MM.1S (cell line): ENCODE measurements around the gene SPRED2.
"Not testable (repeated sequence)": the region's sequence is repeated elsewhere in the genome, so short reads cannot be mapped to it uniquely, and the experiment has no call there.

Experiments used
- DNase-seq: peaks from one replicate; pipeline ENCODE4 v3.0.0-alpha.2; 2015
- H2AFZ ChIP-seq: fragments of 300-600 bp; sonication (generic); 2 replicates; pipeline ENCODE4 v1.6.0; 2016; ENCODE audit warnings: antibody characterized with exemption, low read length
- H3F3A ChIP-seq: fragments of 300-600 bp; sonication (generic); 2 replicates; pipeline ENCODE4 v1.6.1; 2016; ENCODE audit warnings: mild to moderate bottlenecking, antibody characterized with exemption, low read length, moderate library complexity, mixed read lengths; ENCODE audit not compliant: insufficient read depth
- H3K27ac ChIP-seq: fragments of 300-600 bp; sonication (generic); 2 replicates; pipeline ENCODE4 v1.5.1; 2016; ENCODE audit warnings: mild to moderate bottlenecking, low read length
- H3K27me3 ChIP-seq: fragments of 300-600 bp; sonication (generic); replicated peaks from 2 replicates; pipeline ENCODE4 v1.6.0; 2016; ENCODE audit warnings: low read length; ENCODE audit not compliant: insufficient read depth
- H3K36me3 ChIP-seq: fragments of 300-600 bp; sonication (generic); replicated peaks from 2 replicates; pipeline ENCODE4 v1.6.1; 2016; ENCODE audit warnings: mild to moderate bottlenecking, low read length, mixed read lengths; ENCODE audit not compliant: insufficient read depth
- H3K4me1 ChIP-seq: fragments of 300-600 bp; sonication (generic); 2 replicates; pipeline ENCODE4 v1.6.1; 2016; ENCODE audit warnings: low read length, mixed read lengths
- H3K4me2 ChIP-seq: fragments of 300-600 bp; sonication (generic); 2 replicates; pipeline ENCODE4 v1.6.0; 2016; ENCODE audit warnings: low read depth, low read length
- H3K4me3 ChIP-seq: fragments of 300-600 bp; sonication (generic); 2 replicates; pipeline ENCODE4 v1.5.1; 2016; ENCODE audit warnings: low read length, mixed read lengths
- H3K79me2 ChIP-seq: fragments of 300-600 bp; sonication (generic); 2 replicates; pipeline ENCODE4 v1.6.1; 2016; ENCODE audit warnings: mixed run types, low read length, mixed read lengths
- H3K9ac ChIP-seq: fragments of 300-600 bp; sonication (generic); 2 replicates; pipeline ENCODE4 v1.6.1; 2016; ENCODE audit warnings: low read length, mixed read lengths
- H3K9me2 ChIP-seq: fragments of 300-600 bp; sonication (generic); replicated peaks from 2 replicates; pipeline ENCODE4 v1.6.1; 2016; ENCODE audit warnings: mild to moderate bottlenecking, low read length, mixed read lengths; ENCODE audit not compliant: insufficient read depth
- H3K9me3 ChIP-seq: fragments of 300-600 bp; sonication (generic); replicated peaks from 2 replicates; pipeline ENCODE4 v1.6.1; 2016; ENCODE audit warnings: mild to moderate bottlenecking, low read length, mixed read lengths; ENCODE audit not compliant: insufficient read depth
- H4K20me1 ChIP-seq: fragments of 300-600 bp; sonication (generic); 2 replicates; pipeline ENCODE4 v1.6.1; 2016; ENCODE audit warnings: mild to moderate bottlenecking, low read length, moderate library complexity, mixed read lengths; ENCODE audit not compliant: insufficient read depth
- CTCF ChIP-seq: fragments of 300-600 bp; sonication (generic); IDR thresholded peaks from 2 replicates; pipeline ENCODE4 v1.5.1; 2016; ENCODE audit warnings: antibody characterized with exemption, low read length, mixed read lengths
- EZH2 ChIP-seq: fragments of 300-600 bp; sonication (generic); optimal IDR thresholded peaks from 2 replicates; pipeline ENCODE3; 2017; ENCODE audit warnings: low read depth, mild to moderate bottlenecking, antibody characterized with exemption, low read length, mixed read lengths
- EZH2phosphoT487 ChIP-seq: fragments of 300-600 bp; sonication (generic); IDR thresholded peaks from 2 replicates; pipeline ENCODE4 v1.6.1; 2018; ENCODE audit warnings: antibody characterized with exemption, low read length

The SPRED2 gene

DNA sequence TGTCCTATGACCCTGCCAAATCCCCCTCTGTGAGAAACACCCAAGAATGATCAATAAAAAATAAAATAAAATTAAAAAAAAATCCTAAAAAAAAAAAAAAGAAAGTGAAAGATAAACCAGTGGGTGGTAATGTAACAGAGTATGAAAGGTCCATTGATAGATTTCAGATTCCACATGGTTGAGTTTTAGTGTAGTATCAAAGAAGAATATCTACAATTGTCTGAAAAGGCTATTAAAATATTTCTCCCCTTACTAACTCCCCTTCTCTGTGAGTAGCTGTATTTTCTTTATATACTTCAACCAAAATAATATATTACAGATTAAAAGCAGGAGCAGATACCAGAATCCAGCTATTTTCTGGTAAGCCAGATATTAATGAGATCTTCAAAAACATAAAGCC is 92.8 kb downstream of the SPRED2 start:
- Histone ChIP-seq H4K20me1 (no peaks in the 10 kb centered on the region), H3K4me2 (no peak overlapping the region), H3K27ac (no peak overlapping the region), H3F3A (no peaks in the 10 kb centered on the region; the same call in 1 of the 2 replicates), H3K4me3 (no peak overlapping the region), H3K9me2 (no peaks in the 10 kb centered on the region), H3K79me2 (peaks cover 22% of the 10 kb centered on the region; the same call in 1 of the 2 replicates), H3K27me3 (no peaks in the 10 kb centered on the region), H3K9me3 (no peaks in the 10 kb centered on the region), H3K36me3 (no peaks in the 10 kb centered on the region), H2AFZ (no peak overlapping the region), H3K9ac (no peak overlapping the region), H3K4me1 (no peaks in the 10 kb centered on the region)
- TF ChIP-seq CTCF (no peak), EZH2 (no peak)
- DNase-seq: no peak

GRCh38 chr2:65338830-65339495 is 93.4 kb downstream of the SPRED2 start:
- not testable (repeated sequence) for H3K27me3 ChIP-seq, DNase-seq

DNA sequence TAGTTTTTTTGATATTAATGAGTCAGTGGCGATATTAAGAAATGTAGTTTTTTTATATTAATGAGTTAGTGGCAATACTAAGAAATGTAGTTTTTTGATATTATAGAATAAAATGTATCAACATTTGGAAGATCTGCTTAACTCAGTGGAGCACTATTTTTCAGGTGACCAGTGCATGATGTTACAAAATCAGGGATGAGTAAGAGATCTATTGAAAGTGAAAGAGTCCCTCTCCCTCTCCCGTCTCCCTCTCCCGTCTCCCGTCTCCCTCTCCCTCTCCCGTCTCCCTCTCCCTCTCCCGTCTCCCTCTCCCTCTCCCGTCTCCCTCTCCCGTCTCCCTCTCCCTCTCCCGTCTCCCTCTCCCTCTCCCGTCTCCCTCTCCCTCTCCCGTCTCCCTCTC is 94.5 kb downstream of the SPRED2 start:
- not testable (repeated sequence) for DNase-seq, H3K9me3 ChIP-seq, H3K27ac ChIP-seq, H3K79me2 ChIP-seq, H2AFZ ChIP-seq, H4K20me1 ChIP-seq, H3K4me3 ChIP-seq, H3F3A ChIP-seq, H3K4me1 ChIP-seq, H3K9ac ChIP-seq, H3K9me2 ChIP-seq, H3K36me3 ChIP-seq, H3K4me2 ChIP-seq, H3K27me3 ChIP-seq

More at GRCh38 chr2:65338830-65339495, 93.4 kb downstream of the SPRED2 start:
- not testable (repeated sequence) for H3K9me2 ChIP-seq, H3K36me3 ChIP-seq, H3K4me1 ChIP-seq, H2AFZ ChIP-seq, H3F3A ChIP-seq, H3K9ac ChIP-seq, H3K4me2 ChIP-seq, H3K4me3 ChIP-seq, H3K27ac ChIP-seq, H4K20me1 ChIP-seq, H3K9me3 ChIP-seq
- H3K79me2 ChIP-seq: peaks cover 15% of the 10 kb centered on the region; the same call in 1 of the 2 replicates

DNA sequence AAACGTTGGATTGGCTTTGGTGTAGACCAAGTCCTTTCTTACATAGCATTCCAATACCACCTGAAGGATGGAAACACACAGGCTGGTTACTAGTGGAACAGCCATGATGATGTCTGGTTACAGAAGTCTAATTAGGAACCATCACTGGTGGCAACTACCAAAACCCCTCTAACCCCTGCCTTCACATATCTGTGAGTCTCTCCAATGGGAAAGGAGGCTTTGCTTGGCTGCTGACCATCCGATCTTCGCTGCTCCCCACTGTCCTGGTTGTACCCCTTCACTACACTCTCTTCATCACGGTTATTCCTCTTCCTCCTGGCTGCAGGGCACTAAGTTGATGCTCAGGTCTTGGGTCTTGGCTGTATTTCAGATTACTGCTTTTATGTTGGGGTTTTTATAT is 97.7 kb downstream of the SPRED2 start:
- TF ChIP-seq EZH2phosphoT487 (no peak), EZH2 (no peak), CTCF (no peak)
- Histone ChIP-seq H3K4me1 (no peaks in the 10 kb centered on the region), H3K27ac (no peak overlapping the region), H3K4me3 (no peak overlapping the region), H3F3A (no peaks in the 10 kb centered on the region), H3K9ac (no peak overlapping the region), H3K36me3 (no peaks in the 10 kb centered on the region), H2AFZ (no peak overlapping the region), H3K4me2 (no peak overlapping the region), H3K9me3 (no peaks in the 10 kb centered on the region), H3K9me2 (no peaks in the 10 kb centered on the region), H4K20me1 (no peaks in the 10 kb centered on the region), H3K79me2 (no peaks in the 10 kb centered on the region), H3K27me3 (no peaks in the 10 kb centered on the region)
- DNase-seq: no peak
